H9 (cell line): Measurements from ENCODE around the gene HIRIP3. TPM values are rescaled to one million over a fixed set of nuclear protein-coding genes. Genes with fewer than 3 reads are reported as not detected.

Source experiments
- DNase-seq: peaks from one replicate; pipeline ENCODE4 v3.0.0-alpha.2; 2017
- H2AFZ ChIP-seq: one replicate; pipeline ENCODE4 v1.6.1; 2013; ENCODE audit warnings: mild to moderate bottlenecking, low read length, control low read depth, moderate library complexity
- H2AK5ac ChIP-seq: 2 replicates; pipeline ENCODE4 v1.6.1; 2013; ENCODE audit warnings: low read length, control low read depth, mixed read lengths; ENCODE audit not compliant: insufficient read length
- H2BK120ac ChIP-seq: one replicate; pipeline ENCODE4 v1.6.1; 2013; ENCODE audit warnings: low read depth, mild to moderate bottlenecking, low read length, control low read depth, inconsistent platforms; ENCODE audit not compliant: poor library complexity, severe bottlenecking
- H2BK12ac ChIP-seq: 2 replicates; pipeline ENCODE4 v1.6.1; 2013; ENCODE audit warnings: low read length, control low read depth, mixed read lengths, low read depth; ENCODE audit not compliant: insufficient read length
- H2BK15ac ChIP-seq: 2 replicates; pipeline ENCODE4 v1.6.1; 2013; ENCODE audit warnings: low read depth, low read length, control low read depth
- H2BK20ac ChIP-seq: one replicate; pipeline ENCODE4 v1.6.1; 2013; ENCODE audit warnings: low read depth, mild to moderate bottlenecking, low read length, control low read depth, inconsistent platforms; ENCODE audit not compliant: poor library complexity, severe bottlenecking
- H2BK5ac ChIP-seq: 2 replicates; pipeline ENCODE4 v1.6.1; 2013; ENCODE audit warnings: low read length, control low read depth, mixed read lengths; ENCODE audit not compliant: insufficient read length
- H3K14ac ChIP-seq: 2 replicates; pipeline ENCODE4 v1.6.1; 2013; ENCODE audit warnings: low read length, control low read depth; ENCODE audit not compliant: insufficient read depth
- H3K18ac ChIP-seq: 2 replicates; pipeline ENCODE4 v1.6.1; 2013; ENCODE audit warnings: low read depth, mild to moderate bottlenecking, mixed read lengths, low read length, control low read depth; ENCODE audit not compliant: insufficient read length
- H3K23ac ChIP-seq: 2 replicates; pipeline ENCODE4 v1.6.1; 2013; ENCODE audit warnings: low read length, control low read depth, mixed read lengths, low read depth; ENCODE audit not compliant: insufficient read length
- H3K23me2 ChIP-seq: 2 replicates; pipeline ENCODE4 v1.6.1; 2013; ENCODE audit warnings: low read depth, mild to moderate bottlenecking, mixed read lengths, low read length, control low read depth; ENCODE audit not compliant: insufficient read length, poor library complexity, severe bottlenecking
- H3K27ac ChIP-seq: 2 replicates; pipeline ENCODE4 v1.5.1; 2013; ENCODE audit warnings: low read length, control low read depth, mixed read lengths, low read depth; ENCODE audit not compliant: insufficient read length
- H3K27me3 ChIP-seq: 2 replicates; pipeline ENCODE4 v1.6.1; 2013; ENCODE audit warnings: low read length, control low read depth, inconsistent platforms; ENCODE audit not compliant: insufficient read depth
- H3K4ac ChIP-seq: 2 replicates; pipeline ENCODE4 v1.6.1; 2013; ENCODE audit warnings: low read depth, mild to moderate bottlenecking, control low read depth, inconsistent platforms, low read length, moderate library complexity
- H3K4me1 ChIP-seq: 2 replicates; pipeline ENCODE4 v1.6.1; 2013; ENCODE audit warnings: low read length, control low read depth, inconsistent platforms; ENCODE audit not compliant: insufficient read depth
- H3K4me2 ChIP-seq: 2 replicates; pipeline ENCODE4 v1.6.1; 2013; ENCODE audit warnings: low read length, control low read depth, mixed read lengths; ENCODE audit not compliant: insufficient read length, insufficient read depth
- H3K56ac ChIP-seq: 2 replicates; pipeline ENCODE4 v1.6.1; 2013; ENCODE audit warnings: low read depth, mild to moderate bottlenecking, mixed read lengths, low read length, control low read depth; ENCODE audit not compliant: insufficient read length
- H3K79me1 ChIP-seq: 2 replicates; pipeline ENCODE4 v1.6.1; 2013; ENCODE audit warnings: low read depth, mild to moderate bottlenecking, moderate library complexity, low read length, control low read depth, inconsistent platforms; ENCODE audit not compliant: insufficient read depth, poor library complexity, severe bottlenecking
- H3K79me2 ChIP-seq: 2 replicates; pipeline ENCODE4 v1.6.1; 2013; ENCODE audit warnings: low read length, control low read depth, inconsistent platforms; ENCODE audit not compliant: insufficient read depth
- H3K9ac ChIP-seq: 2 replicates; pipeline ENCODE4 v1.6.1; 2013; ENCODE audit warnings: low read length, control low read depth, mixed read lengths; ENCODE audit not compliant: insufficient read length; ENCODE audit errors: extremely low read depth
- H3K9me3 ChIP-seq: one replicate; pipeline ENCODE4 v1.6.1; 2013; ENCODE audit warnings: low read depth, low read length, inconsistent platforms; ENCODE audit not compliant: control insufficient read depth
- H3T11ph ChIP-seq: one replicate; pipeline ENCODE4 v1.6.1; 2013; ENCODE audit warnings: mild to moderate bottlenecking, low read length, control low read depth, inconsistent platforms
- H4K20me1 ChIP-seq: one replicate; pipeline ENCODE4 v1.6.1; 2013; ENCODE audit not compliant: control insufficient read depth, insufficient read length, insufficient read depth
- H4K5ac ChIP-seq: 2 replicates; pipeline ENCODE4 v1.6.1; 2013; ENCODE audit warnings: low read depth, mild to moderate bottlenecking, mixed read lengths, low read length, control low read depth; ENCODE audit not compliant: insufficient read length
- H4K8ac ChIP-seq: replicated peaks from 2 replicates; pipeline ENCODE4 v1.6.1; 2013; ENCODE audit warnings: low read length, control low read depth, mixed read lengths, low read depth; ENCODE audit not compliant: insufficient read length
- H4K91ac ChIP-seq: 2 replicates; pipeline ENCODE4 v1.6.1; 2013; ENCODE audit warnings: low read depth, mild to moderate bottlenecking, moderate library complexity, mixed read lengths, low read length, control low read depth; ENCODE audit not compliant: insufficient read length
- H3K27ac Mint-ChIP-seq, 3 experiments: 2 replicates in 2 of 3; 3 replicates in 1 of 3; pipeline ENCODE4 v1.8.0; 2020 to 2021; ENCODE audit warnings: mixed read lengths in 3 of 3, mild to moderate bottlenecking in 1 of 3, moderate library complexity in 1 of 3
- H3K27me3 Mint-ChIP-seq: 2 replicates; pipeline ENCODE4 v1.8.0; 2021; ENCODE audit warnings: low read depth, mild to moderate bottlenecking, moderate library complexity, mixed read lengths
- H3K36me3 Mint-ChIP-seq, 3 experiments: 2 replicates in 2 of 3; 3 replicates in 1 of 3; pipeline ENCODE4 v1.8.0; 2020 to 2021; ENCODE audit warnings: low read depth in 3 of 3, mixed read lengths in 3 of 3; ENCODE audit not compliant: insufficient read depth in 1 of 3
- H3K4me1 Mint-ChIP-seq, 2 experiments: 2 replicates each; pipeline ENCODE4 v1.8.0; 2020; ENCODE audit warnings: mixed read lengths in 2 of 2
- H3K4me3 Mint-ChIP-seq, 2 experiments: 2 replicates in 1 of 2; 3 replicates in 1 of 2; pipeline ENCODE4 v1.8.0; 2020 to 2021; ENCODE audit warnings: mild to moderate bottlenecking in 2 of 2, mixed read lengths in 2 of 2, moderate library complexity in 1 of 2
- H3K9me3 Mint-ChIP-seq, 2 experiments: 2 replicates in 1 of 2; 3 replicates in 1 of 2; pipeline ENCODE4 v1.8.0; 2020; ENCODE audit warnings: mild to moderate bottlenecking in 2 of 2, mixed read lengths in 2 of 2, moderate library complexity in 1 of 2
- WGBS: extraction: QIAGEN DNeasy Blood & Tissue Kit; methylation state at CpG from one replicate; pipeline ENCODE4 v1.1.7; 2013; ENCODE audit warnings: missing lambda C conversion rate, low lambda C conversion rate, mixed read lengths; ENCODE audit not compliant: insufficient read length; ENCODE audit errors: extremely low coverage; 5-methylcytosine and 5-hydroxymethylcytosine counted together
- total RNA-seq: library from RNA; stranded (reverse); gene quantifications from 2 replicates; pipeline ENCODE4 v1.2.1, GENCODE V29; 2021
- TF ChIP-seq, protein P1 (sequence below): fragments of 200-600 bp; sonication (generic); conservative IDR thresholded peaks from 3 replicates; pipeline ENCODE4 v1.8.0; 2021; ENCODE audit warnings: antibody characterized with exemption, mild to moderate bottlenecking

Gene HIRIP3
- total RNA-seq, 1 experiment from 2014 or later = 21.6 TPM

DNA sequence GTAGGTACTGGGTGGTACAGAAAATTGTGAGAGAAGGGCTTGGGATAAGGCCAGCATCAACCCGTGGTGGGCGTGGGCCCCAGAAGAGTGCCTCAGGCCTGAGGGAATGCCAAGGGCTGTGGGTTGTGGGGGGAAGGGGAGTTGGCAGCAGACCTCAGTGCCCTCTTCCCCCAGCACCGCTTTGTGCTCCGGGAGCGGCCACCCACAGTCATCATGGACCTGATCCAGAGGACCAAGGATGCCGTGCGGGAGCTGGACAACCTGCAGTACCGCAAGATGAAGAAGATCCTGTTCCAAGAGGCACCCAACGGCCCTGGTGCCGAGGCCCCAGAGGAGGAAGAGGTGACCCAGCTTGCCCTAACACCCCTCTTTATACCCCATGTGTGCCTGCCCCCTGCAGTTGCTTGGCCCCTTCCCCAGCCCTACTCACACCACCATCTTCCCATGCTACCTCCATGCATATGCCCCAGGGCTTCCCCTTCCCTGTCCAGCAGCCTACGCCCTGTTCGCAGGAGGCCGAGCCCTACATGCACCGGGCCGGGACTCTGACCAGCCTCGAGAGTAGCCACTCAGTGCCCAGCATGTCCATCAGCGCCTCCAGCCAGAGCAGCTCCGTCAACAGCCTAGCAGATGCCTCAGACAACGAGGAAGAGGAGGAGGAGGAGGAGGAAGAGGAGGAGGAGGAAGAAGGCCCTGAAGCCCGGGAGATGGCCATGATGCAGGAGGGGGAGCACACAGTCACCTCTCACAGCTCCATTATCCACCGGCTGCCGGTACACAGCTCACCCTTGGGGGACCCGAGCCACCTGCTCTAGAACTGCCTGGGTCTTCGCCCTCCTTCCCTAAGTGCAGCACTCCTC lies 12.6 kb downstream of the HIRIP3 start:
- Histone ChIP-seq H3K27ac (no peak overlapping the region), H3K4me2 (no peak overlapping the region), H3K56ac (no peak overlapping the region), H2BK120ac (no peak overlapping the region), H3T11ph (no peak overlapping the region), H3K18ac (no peak overlapping the region), H2BK15ac (no peak overlapping the region), H4K91ac (no peak overlapping the region), H3K27me3 (no peaks in the 10 kb centered on the region), H3K9me3 (no peaks in the 10 kb centered on the region), H3K4ac (no peak overlapping the region), H3K79me1 (no peaks in the 10 kb centered on the region), H4K8ac (no peak overlapping the region), H4K20me1 (no peaks in the 10 kb centered on the region), H3K79me2 (no peaks in the 10 kb centered on the region), H2BK5ac (no peak overlapping the region), H2AK5ac (no peak overlapping the region), H2BK20ac (no peak overlapping the region), H3K14ac (no peak overlapping the region), H2AFZ (no peak overlapping the region), H4K5ac (no peak overlapping the region), H3K23me2 (no peaks in the 10 kb centered on the region), H3K23ac (no peak overlapping the region), H2BK12ac (no peak overlapping the region), H3K4me1 (no peaks in the 10 kb centered on the region), H3K9ac (no peak overlapping the region)
- TF ChIP-seq, protein P1, sequence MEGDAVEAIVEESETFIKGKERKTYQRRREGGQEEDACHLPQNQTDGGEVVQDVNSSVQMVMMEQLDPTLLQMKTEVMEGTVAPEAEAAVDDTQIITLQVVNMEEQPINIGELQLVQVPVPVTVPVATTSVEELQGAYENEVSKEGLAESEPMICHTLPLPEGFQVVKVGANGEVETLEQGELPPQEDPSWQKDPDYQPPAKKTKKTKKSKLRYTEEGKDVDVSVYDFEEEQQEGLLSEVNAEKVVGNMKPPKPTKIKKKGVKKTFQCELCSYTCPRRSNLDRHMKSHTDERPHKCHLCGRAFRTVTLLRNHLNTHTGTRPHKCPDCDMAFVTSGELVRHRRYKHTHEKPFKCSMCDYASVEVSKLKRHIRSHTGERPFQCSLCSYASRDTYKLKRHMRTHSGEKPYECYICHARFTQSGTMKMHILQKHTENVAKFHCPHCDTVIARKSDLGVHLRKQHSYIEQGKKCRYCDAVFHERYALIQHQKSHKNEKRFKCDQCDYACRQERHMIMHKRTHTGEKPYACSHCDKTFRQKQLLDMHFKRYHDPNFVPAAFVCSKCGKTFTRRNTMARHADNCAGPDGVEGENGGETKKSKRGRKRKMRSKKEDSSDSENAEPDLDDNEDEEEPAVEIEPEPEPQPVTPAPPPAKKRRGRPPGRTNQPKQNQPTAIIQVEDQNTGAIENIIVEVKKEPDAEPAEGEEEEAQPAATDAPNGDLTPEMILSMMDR = no peak
- Mint-ChIP-seq H3K9me3 (no peaks in the 10 kb centered on the region), H3K4me3 (no peak overlapping the region), H3K4me1 (no peaks in the 10 kb centered on the region), H3K27ac (no peak overlapping the region; a peak in 1 of 7 replicates), H3K36me3 (peaks cover 54 to 87% (median 82%) of the 10 kb centered on the region in 3 experiments), H3K27me3 (no peaks in the 10 kb centered on the region)
- WGBS = no CpG with 5 or more reads among the region's 24 CpGs
- DNase-seq = no peak
